Measurements from ENCODE around the gene EAF2.

EAF2 gene

GRCh38 chr3:121863801-121864200, 28.8 kb downstream of the EAF2 start:
- no peak for DNase-seq

GRCh38 chr3:121869736-121870135, 34.7 kb downstream of the EAF2 start:
- DNase-seq = no peak

GRCh38 chr3:121870717-121871116, 35.7 kb downstream of the EAF2 start:
- DNase-seq = no peak

DNA sequence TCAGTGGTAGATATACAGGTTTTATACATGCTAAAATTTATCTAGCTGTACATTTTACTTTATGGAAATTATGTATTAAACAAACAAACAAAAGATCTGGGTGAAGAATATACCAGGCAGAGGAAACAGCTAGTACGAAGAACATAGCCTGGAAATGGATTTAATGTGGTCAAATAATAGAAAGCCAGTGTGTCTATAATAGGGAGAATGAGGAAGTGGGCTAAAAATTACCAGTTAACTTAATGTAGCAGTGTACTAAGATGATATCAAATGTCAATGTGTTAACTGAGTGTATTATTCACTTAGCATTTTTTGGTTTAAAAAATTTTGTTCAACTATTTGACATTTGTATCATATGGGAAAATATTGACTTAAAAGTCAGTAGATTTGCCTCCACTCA, 36.4 kb downstream of the EAF2 start:
- no peak for DNase-seq

GRCh38 chr3:121878411-121878810, 43.4 kb downstream of the EAF2 start:
- no peak for DNase-seq

DNA sequence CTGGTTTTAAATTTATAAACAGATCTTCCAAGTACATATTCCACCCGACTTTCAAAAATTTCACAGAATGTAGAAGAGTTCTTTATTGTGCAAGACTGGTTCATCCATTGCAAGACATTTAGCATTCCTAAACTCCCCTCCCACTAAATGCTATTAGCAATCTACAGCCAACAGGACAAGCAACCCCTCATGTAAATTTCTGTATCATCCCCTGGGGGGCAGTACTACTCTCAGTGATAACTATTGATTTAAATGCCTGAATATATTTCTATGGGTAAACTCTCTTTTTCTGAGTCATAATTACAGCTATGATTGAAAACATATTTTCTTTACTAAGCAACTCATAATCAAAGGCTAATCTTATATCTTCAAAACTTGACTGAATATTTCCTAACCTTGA, 48.5 kb downstream of the EAF2 start:
- DNase-seq = no peak

GRCh38 chr3:121885386-121885785, 50.4 kb downstream of the EAF2 start:
- no peak for DNase-seq

GRCh38 chr3:121894301-121894990, 59.4 kb downstream of the EAF2 start, which contains the start of gene SLC15A2:
Gene SLC15A2 (plus strand): TSS chr3:121894401. CDS start chr3:121894477, 76 bp downstream.
- no peak for DNase-seq

DNA sequence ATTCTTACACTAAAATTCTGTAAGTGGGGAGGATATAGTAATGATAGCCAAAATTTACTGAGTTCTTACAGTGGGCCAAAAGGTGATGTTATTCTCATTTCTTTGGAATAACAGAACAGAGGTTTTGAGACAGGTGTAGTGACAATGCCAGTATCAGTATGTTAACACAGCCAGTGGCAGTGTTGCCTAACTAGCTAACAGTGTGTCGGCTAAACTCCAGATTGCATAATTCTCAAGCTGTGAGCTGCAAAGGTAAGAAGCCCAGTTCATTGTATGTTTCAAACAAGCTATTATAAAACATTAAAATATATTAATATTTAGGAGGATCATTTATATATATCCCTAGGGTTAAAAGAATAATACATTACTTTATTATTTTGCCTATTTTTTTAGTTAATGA, 60.1 kb downstream of the EAF2 start:
- no peak for DNase-seq

DNA sequence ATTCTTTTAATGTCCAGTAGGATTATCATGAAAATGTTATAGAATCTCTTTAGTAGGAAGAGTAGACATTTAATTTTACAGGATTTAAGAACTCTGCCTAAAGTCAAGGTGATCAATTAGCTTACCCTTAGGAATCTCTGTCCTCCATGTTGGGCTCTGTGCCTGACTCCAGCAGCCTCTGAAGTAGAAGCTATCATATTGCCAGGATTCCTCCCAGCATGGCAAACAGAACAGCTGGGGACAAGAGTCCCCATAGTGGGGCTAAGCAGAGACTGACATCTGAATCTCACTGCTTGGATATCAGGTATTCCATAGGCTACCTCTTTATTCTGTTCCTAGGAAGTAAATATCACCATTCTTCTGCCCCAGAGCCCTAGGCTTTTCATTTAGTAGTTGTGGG, 60.7 kb downstream of the EAF2 start:
- no peak for DNase-seq

DNA sequence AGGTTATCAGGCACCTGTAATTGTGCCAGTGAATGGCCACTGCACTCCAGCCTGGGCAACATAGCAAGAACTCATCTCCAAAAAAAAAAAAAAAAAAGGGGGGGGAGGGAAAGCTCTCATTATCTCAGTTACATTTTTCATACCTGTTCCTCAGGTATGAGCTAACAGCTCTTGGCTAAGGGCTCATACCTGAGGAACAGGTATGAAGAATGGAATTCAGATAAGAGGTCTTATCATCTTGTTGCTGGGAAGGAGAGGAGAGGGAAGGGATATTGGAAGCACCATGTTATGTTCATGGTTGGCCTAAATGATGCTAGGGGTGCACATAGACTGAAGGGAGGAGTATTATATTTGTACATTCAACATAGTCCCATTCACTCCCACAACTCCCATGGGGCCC, 61.8 kb downstream of the EAF2 start:
- no peak for DNase-seq

DNA sequence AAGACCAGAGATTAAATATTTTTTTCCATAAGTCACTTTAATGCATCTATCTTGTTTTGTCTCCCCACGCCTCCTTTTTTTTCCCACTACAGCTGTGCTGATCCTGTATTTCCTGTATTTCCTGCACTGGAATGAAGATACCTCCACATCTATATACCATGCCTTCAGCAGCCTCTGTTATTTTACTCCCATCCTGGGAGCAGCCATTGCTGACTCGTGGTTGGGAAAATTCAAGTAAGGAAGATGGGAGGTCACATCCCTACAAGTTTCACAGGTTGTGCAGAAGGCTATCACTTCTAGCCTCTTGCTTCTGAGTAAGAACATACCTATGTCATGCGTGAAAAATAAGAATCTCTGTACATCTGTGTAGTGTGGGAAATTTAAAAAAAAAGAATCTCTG, 62.3 kb downstream of the EAF2 start:
- DNase-seq = no peak

GRCh38 chr3:121913305-121913990, 78.4 kb downstream of the EAF2 start:
- no peak for DNase-seq

DNA sequence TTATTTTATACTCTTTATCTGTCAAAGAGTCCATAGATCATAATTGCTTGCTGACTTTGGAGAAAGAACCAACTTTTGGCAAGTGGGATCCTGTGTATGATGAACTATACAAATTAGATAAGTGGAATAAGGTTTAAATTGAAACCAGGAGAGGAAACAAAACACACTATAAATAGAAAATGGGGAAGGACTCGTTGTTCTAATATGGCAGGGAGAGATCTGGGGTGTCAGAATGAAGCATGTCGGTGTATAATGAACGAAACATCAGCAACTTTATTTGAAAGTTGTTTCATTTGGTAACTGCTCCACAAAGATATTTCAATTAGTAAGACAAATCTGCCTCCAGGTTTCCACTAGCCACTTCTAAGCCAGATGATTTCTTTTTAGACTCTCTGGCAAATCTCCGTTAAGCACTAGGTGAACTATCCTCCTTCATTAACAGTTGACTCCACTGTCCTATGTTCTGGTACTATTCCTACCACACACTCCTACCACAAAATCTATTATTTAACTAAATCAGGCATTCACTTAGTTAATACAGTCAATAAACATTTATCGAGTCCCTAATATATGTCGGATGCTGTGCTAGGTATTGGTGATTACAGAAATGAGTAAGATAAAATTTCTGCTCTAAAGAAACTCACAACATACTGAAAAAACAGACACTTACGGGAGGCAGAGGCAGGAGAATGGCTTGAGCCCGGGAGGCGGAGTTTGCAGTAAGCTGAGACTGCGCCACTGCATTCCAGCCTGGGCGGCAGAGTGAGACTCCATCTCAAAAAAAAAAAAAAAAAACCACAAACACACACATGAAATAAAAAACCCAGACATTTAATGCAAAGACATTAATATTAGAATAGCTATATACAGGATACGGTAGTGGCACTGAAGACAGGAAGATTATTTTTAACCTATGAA, 79.3 kb downstream of the EAF2 start:
- no peak for DNase-seq

GRCh38 chr3:121916189-121916588, 81.2 kb downstream of the EAF2 start:
- no peak for DNase-seq

DNA sequence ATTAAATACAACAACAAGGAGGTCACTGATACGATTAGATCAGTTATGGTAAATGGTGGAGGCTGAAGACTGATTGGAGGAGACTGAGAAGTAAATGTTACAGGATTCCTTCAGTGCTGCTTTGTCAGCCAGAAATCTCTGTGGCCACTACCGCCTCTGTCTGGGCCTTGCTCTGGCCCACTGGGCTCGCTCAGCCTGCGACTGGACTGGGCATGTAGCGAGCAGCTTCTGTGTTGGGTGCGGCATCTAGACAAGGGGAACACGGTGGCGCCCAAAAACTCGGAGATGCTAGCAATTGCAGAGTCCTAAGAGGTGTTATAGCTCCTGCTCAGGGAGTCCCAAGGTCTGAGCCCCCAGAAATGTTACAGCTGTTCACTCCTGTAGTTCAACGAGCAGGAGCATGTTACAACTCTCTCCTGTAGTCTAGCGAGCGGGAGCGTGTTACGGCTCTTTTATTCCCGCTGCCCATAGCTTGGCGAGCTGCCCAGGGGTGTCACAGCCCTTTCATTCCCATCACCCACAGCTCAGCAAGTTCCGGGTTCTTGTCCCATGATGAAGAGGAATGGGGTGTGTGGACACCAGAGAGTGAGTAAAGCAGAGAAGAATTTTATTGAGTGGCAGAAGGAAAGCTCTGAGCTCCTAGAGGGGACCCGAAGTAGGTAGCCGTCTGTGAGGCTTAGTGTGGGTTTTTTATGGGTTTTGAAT, 83.9 kb downstream of the EAF2 start:
- no peak for DNase-seq

- no peak for DNase-seq
Measured at GRCh38 chr3:121924734-121925133, 89.7 kb downstream of the EAF2 start.

DNA sequence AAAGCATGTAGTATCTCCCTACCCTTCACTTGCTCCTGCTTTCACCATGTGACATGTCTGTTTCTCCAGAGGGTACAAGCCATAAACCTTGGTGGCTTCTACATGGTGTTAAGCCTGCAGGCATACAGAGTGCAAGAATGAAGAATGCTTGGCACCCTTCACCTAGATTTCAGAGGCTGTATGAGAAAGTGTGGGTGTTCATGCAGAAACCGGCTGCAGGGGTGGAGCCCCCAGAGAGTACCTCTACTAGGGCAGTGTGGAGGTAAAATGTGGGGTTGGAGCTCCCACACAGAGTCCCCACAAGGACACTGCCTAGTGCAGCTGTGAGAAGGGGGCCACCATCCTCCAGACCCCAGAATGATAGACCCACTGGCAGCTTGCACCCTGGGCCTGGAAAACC, 91.4 kb downstream of the EAF2 start:
- no peak for DNase-seq

Measured in activated CD4-positive, alpha-beta T cell treated with anti-CD3 and anti-CD28 coated beads, Interleukin-2, amount 50 U/mL, for 1 hour (primary cell).